K562 (cell line): ENCODE results near the gene NT5C3B. TPM values are rescaled to one million over a fixed set of nuclear protein-coding genes. Genes with fewer than 3 reads are reported as not detected.

Source experiments
- ATAC-seq: fragments of 200-7000 bp; cut with Tn5 transposase; 3 replicates; pipeline ENCODE4 v1.9.1; 2020; ENCODE audit warnings: moderate library complexity
- BruUV-seq: library from RNA; stranded (reverse); fragments of 400-500 nt; replicated peaks from 2 replicates; lab custom pipeline; 2021; lab: Mats Ljungman, UMichigan
- CTCF ChIA-PET: fragments of 300-600 bp; formaldehyde crosslinking; extraction: SDS; loops from one replicate; lab custom pipeline; 2021; ENCODE audit warnings: low intra/inter-chr PET ratio; lab: Yijun Ruan, JAX
- POLR2A ChIA-PET: fragments of 300-600, 350-650 bp; sonication (Branson Sonifier 250); formaldehyde crosslinking; extraction: SDS; loops from one replicate; lab custom pipeline; 2021; ENCODE audit warnings: antibody characterized with exemption, inconsistent platforms; lab: Yijun Ruan, JAX
- DNase-seq, 4 experiments: peaks; one replicate each; pipeline versions ENCODE4 v3.0.0 to v3.0.0-alpha.2; 2011 to 2018; ENCODE audit warnings: low spot score in 3 of 4, mixed read lengths in 3 of 4; ENCODE audit errors: extremely low read depth in 1 of 4
- FAIRE-seq: peaks from 2 replicates; lab custom pipeline; 2011; peaks lifted over from hg19 to GRCh38; lab: Jason Lieb, UNC
- H2AFZ ChIP-seq: 2 replicates; pipeline ENCODE4 v1.6.0; 2011; ENCODE audit warnings: low read depth, low read length, control low read depth, inconsistent platforms
- H3K27ac ChIP-seq: fragments of 200-600 bp; 3 replicates; pipeline ENCODE4 v1.8.0; 2011; ENCODE audit warnings: low read depth, mild to moderate bottlenecking, control low read depth, inconsistent platforms, low read length, moderate library complexity, mixed read lengths; ENCODE audit errors: extremely low read depth
- H3K27me3 ChIP-seq, 2 experiments: fragments of 300-600 bp in 1 of 2; 2 replicates in 1 of 2; 3 replicates in 1 of 2; pipeline versions ENCODE4 v1.6.0 to v1.8.0; 2011; ENCODE audit warnings: inconsistent platforms in 2 of 2, low read length in 2 of 2, mild to moderate bottlenecking in 1 of 2, mixed read lengths in 1 of 2, moderate library complexity in 1 of 2; ENCODE audit not compliant: control insufficient read depth in 2 of 2, insufficient read depth in 2 of 2
- H3K36me3 ChIP-seq: fragments of 300-600 bp; 3 replicates; pipeline ENCODE4 v1.8.0; 2011; ENCODE audit warnings: mild to moderate bottlenecking, low read length, inconsistent platforms; ENCODE audit not compliant: control insufficient read depth, insufficient read depth
- H3K4me1 ChIP-seq, 2 experiments: fragments of 200-600 bp in 1 of 2; replicated peaks in 1 of 2; 2 replicates in 1 of 2; 3 replicates in 1 of 2; pipeline versions ENCODE4 v1.5.1 to v1.8.0; 2011; ENCODE audit warnings: inconsistent platforms in 2 of 2, low read length in 2 of 2, mild to moderate bottlenecking in 1 of 2, mixed read lengths in 1 of 2, moderate library complexity in 1 of 2; ENCODE audit not compliant: control insufficient read depth in 2 of 2, insufficient read depth in 2 of 2
- H3K4me2 ChIP-seq: 2 replicates; pipeline ENCODE4 v1.6.1; 2011; ENCODE audit warnings: low read length, control low read depth, inconsistent platforms, mixed read lengths; ENCODE audit not compliant: insufficient read depth
- H3K4me3 ChIP-seq: fragments of 200-600 bp; sonication (generic), shearing (Covaris generic); 2 replicates; pipeline ENCODE4 v1.5.1; 2016; ENCODE audit warnings: control low read depth, inconsistent platforms
- H3K79me2 ChIP-seq: fragments of 200-600 bp; 3 replicates; pipeline ENCODE4 v1.8.0; 2011; ENCODE audit warnings: low read length, inconsistent platforms; ENCODE audit not compliant: control insufficient read depth, insufficient read depth
- H3K9ac ChIP-seq, 2 experiments: 2 replicates each; pipeline versions ENCODE4 v1.6.0 to v1.6.1; 2011; ENCODE audit warnings: low read depth in 2 of 2, low read length in 2 of 2, control low read depth in 1 of 2, inconsistent platforms in 1 of 2, mild to moderate bottlenecking in 1 of 2, mixed read lengths in 1 of 2; ENCODE audit not compliant: insufficient read depth in 1 of 2
- H3K9me1 ChIP-seq: one replicate; pipeline ENCODE4 v1.6.0; 2011; ENCODE audit warnings: inconsistent platforms, mild to moderate bottlenecking, low read length, moderate library complexity; ENCODE audit not compliant: control insufficient read depth, insufficient read depth
- H3K9me3 ChIP-seq: replicated peaks from 2 replicates; pipeline ENCODE4 v1.5.1; 2011; ENCODE audit warnings: low read depth, low read length, inconsistent platforms; ENCODE audit not compliant: control insufficient read depth, insufficient read depth
- H4K20me1 ChIP-seq: replicated peaks from 2 replicates; pipeline ENCODE4 v1.6.1; 2011; ENCODE audit warnings: low read length, inconsistent platforms, mixed read lengths; ENCODE audit not compliant: control insufficient read depth, insufficient read depth
- BHLHE40 ChIP-seq: IDR thresholded peaks from 2 replicates; pipeline ENCODE4 v1.6.1; 2011; ENCODE audit warnings: low read length, improper control_type of control experiment
- CEBPB ChIP-seq: fragments of 450-650 bp; IDR thresholded peaks from 2 replicates; pipeline ENCODE4 v1.6.1; 2016; ENCODE audit warnings: missing genetic modification characterization, missing compliant biosample characterization
- DACH1 ChIP-seq: fragments of 450-650 bp; IDR thresholded peaks from 2 replicates; pipeline ENCODE4 v1.6.1; 2018; ENCODE audit not compliant: partially characterized antibody
- ETV1 ChIP-seq: fragments of 450-650 bp; conservative IDR thresholded peaks from 2 replicates; pipeline ENCODE4 v1.6.1; 2016; ENCODE audit warnings: missing genetic modification characterization, control low read depth, low read depth, missing compliant biosample characterization
- FOSL1 ChIP-seq: fragments of 200-800 bp; sonication (Bioruptor generic); conservative IDR thresholded peaks from 2 replicates; pipeline ENCODE4 v1.6.1; 2016; ENCODE audit warnings: missing genetic modification characterization, missing compliant biosample characterization
- HNRNPUL1 ChIP-seq: fragments of 200-400 bp; formaldehyde crosslinking; IDR thresholded peaks from 2 replicates; pipeline ENCODE4 v1.6.1; 2017; ENCODE audit warnings: low read length
- KLF16 ChIP-seq: IDR thresholded peaks from 2 replicates; pipeline ENCODE4 v1.6.1; 2016; ENCODE audit warnings: antibody characterized with exemption
- MYNN ChIP-seq, 2 experiments: sonication (generic); formaldehyde crosslinking in 1 of 2; IDR thresholded peaks; 2 replicates each; pipeline versions ENCODE4 v1.5.0 to v1.6.1; 2016 to 2020; ENCODE audit warnings: antibody characterized with exemption in 1 of 2, missing genetic modification reagents in 1 of 2
- PHB ChIP-seq: fragments of 250-450 bp; sonication (Bioruptor Pico); IDR thresholded peaks from 2 replicates; pipeline ENCODE4 v1.5.0; 2021
- PHB2 ChIP-seq: fragments of 450-650 bp; IDR thresholded peaks from 2 replicates; pipeline ENCODE4 v1.6.1; 2017; ENCODE audit warnings: low read depth
- PREB ChIP-seq: sonication (generic); formaldehyde crosslinking; IDR thresholded peaks from 2 replicates; pipeline ENCODE4 v1.8.1; 2023; ENCODE audit warnings: mild to moderate bottlenecking, missing genetic modification reagents
- PTTG1 ChIP-seq: fragments of 450-650 bp; IDR thresholded peaks from 2 replicates; pipeline ENCODE4 v1.6.1; 2016; ENCODE audit warnings: low read depth, mild to moderate bottlenecking, missing genetic modification characterization, missing compliant biosample characterization
- RAD21 ChIP-seq, 2 experiments: fragments of 250-450 bp in 1 of 2; fragments of 450-650 bp in 1 of 2; sonication (Bioruptor Pico) in 1 of 2; formaldehyde crosslinking in 1 of 2; IDR thresholded peaks in 1 of 2; conservative IDR thresholded peaks in 1 of 2; 2 replicates each; pipeline versions ENCODE4 v1.4.0 to v1.8.0; 2020 to 2022; ENCODE audit warnings: mild to moderate bottlenecking in 2 of 2, moderate library complexity in 1 of 2
- RBM25 ChIP-seq: fragments of 200-400 bp; formaldehyde crosslinking; IDR thresholded peaks from 2 replicates; pipeline ENCODE4 v1.6.1; 2018; ENCODE audit warnings: low read length, low read depth, moderate library complexity; ENCODE audit not compliant: severe bottlenecking
- RHOXF2B ChIP-seq: fragments of 250-450 bp; sonication (Bioruptor Pico); conservative IDR thresholded peaks from 2 replicates; pipeline ENCODE4 v1.5.1; 2021
- SETDB1 ChIP-seq: IDR thresholded peaks from one replicate; pipeline ENCODE4 v1.6.1; 2012; ENCODE audit warnings: low read length, control low read depth, inconsistent platforms
- SMC3 ChIP-seq: conservative IDR thresholded peaks from 2 replicates; pipeline ENCODE4 v1.6.1; 2011; ENCODE audit warnings: low read depth, low read length, improper control_type of control experiment; ENCODE audit not compliant: insufficient read depth
- VEZF1 ChIP-seq: fragments of 200-800 bp; sonication (Bioruptor generic); IDR thresholded peaks from 2 replicates; pipeline ENCODE4 v1.6.1; 2017; ENCODE audit warnings: missing genetic modification characterization, missing compliant biosample characterization
- ZC3H11A ChIP-seq: IDR thresholded peaks from 2 replicates; pipeline ENCODE4 v1.6.1; 2012; ENCODE audit warnings: low read depth, low read length, improper control_type of control experiment
- ZNF354B ChIP-seq: fragments of 250-450 bp; sonication (Bioruptor Pico); IDR thresholded peaks from 2 replicates; pipeline ENCODE4 v1.4.0; 2020
- ZNF444 ChIP-seq: fragments of 250-450 bp; sonication (Bioruptor Pico); IDR thresholded peaks from 2 replicates; pipeline ENCODE4 v1.4.0; 2020; ENCODE audit warnings: mild to moderate bottlenecking, moderate library complexity
- WGBS: fragments of 100-300 bp; shearing (Covaris generic); methylation state at CpG from one replicate; pipeline ENCODE4 v1.1.6; 2016; ENCODE audit warnings: low coverage, mixed read lengths; ENCODE audit not compliant: insufficient coverage; ENCODE audit errors: missing lambda C conversion rate; 5-methylcytosine and 5-hydroxymethylcytosine counted together
- in situ Hi-C: fragments of 300-500 bp; cut with MboI; formaldehyde crosslinking; loops from 4 replicates; pipeline ENCODE4 v1.15.0; 2018; ENCODE audit warnings: inconsistent platforms, mixed read lengths
- intact Hi-C: fragments of 100-400 bp; cut with micrococcal nuclease; formaldehyde crosslinking; loops from 2 replicates; pipeline ENCODE4 v1.14.2; 2022
- polyA plus RNA-seq, 8 experiments: library from polyadenylated mRNA; depleted of rRNA in 4 of 8; stranded (reverse) in 5 of 8; unstranded in 3 of 8; fragments of >200 nt; fragmentation: Nextera tagmentation in 2 of 8; fragmentation: Illumina TruSeq in 1 of 8; extraction: Ambion mirVana in 2 of 8; extraction: Trizol in 1 of 8; gene quantifications; 2 replicates each; pipeline versions ENCODE4 v1.2.1 to v1.2.3, GENCODE V29; 2011 to 2014; ENCODE audit warnings: inconsistent platforms in 1 of 8, missing spikeins in 1 of 8
- total RNA-seq, 7 experiments: library from RNA; depleted of rRNA in 6 of 7; stranded (reverse); fragments of >200 nt in 6 of 7; fragmentation: Illumina TruSeq in 2 of 7; extraction: Trizol in 2 of 7; gene quantifications; 2 replicates each; pipeline versions ENCODE4 v1.2.1 to v1.2.3, GENCODE V29; 2011 to 2021; ENCODE audit warnings: low replicate concordance in 1 of 7

The NT5C3B gene
- total and polyA plus RNA-seq, 9 of the 15 experiments (the other 6 are each of a cell fraction or from before 2014, with no cell fraction given), result 2.0 to 166 (median 85.0) TPM

- Histone ChIP-seq H2AFZ (no peak overlapping the region), H3K27ac (no peak overlapping the region), H3K4me3 (no peak overlapping the region), H3K9me3 (no peaks in the 10 kb centered on the region), H3K9me1 (no peaks in the 10 kb centered on the region), H3K4me2 (no peak overlapping the region), H3K36me3 (peaks cover 89% of the 10 kb centered on the region), H3K27me3 (no peaks in the 10 kb centered on the region), H3K4me1 (no peaks in the 10 kb centered on the region), H3K79me2 (no peaks in the 10 kb centered on the region; the same call in 2 of the 3 replicates), H4K20me1 (no peaks in the 10 kb centered on the region), H3K9ac (peak overlapping the region in 1 of 2 experiments; percentile 18; a peak in 1 of 4 replicates)
- ChIA-PET CTCF (interaction anchor here (0.8 to 2.5 kb wide), 4 partner anchors 147 to 237 kb away, joined by 3 to 21 read pairs (median 4); no protein-coding TSS in a partner anchor), POLR2A (no interaction called here)
- ATAC-seq (peak; percentile 61), DNase-seq (peak in 3 of 4 experiments; percentile 30 to 38 (median 36)), FAIRE-seq (no peak)
- in situ Hi-C loops (no loop called here), intact Hi-C loops (loop anchor here (5.0 to 10.0 kb wide), 2 partner anchors 81 to 148 kb away; no protein-coding TSS in a partner anchor)
- BruUV-seq, result no TSS peak
- WGBS, result 85% methylated on average over 6 of the region's 6 CpGs
- TF ChIP-seq KLF16 (no peak), SMC3 (peak; percentile 40; the same call in 1 of the 2 replicates), RBM25 (no peak), CEBPB (tag) (no peak), MYNN (IDR thresholded peaks at IDR 0.05) (no peak), MYNN (CRISPR knock-in tag; IDR thresholded peaks at IDR 0.05) (no peak), VEZF1 (peak; percentile 13; the same call in 1 of the 2 replicates), HNRNPUL1 (no peak), RHOXF2B (CRISPR knock-in tag) (no peak), PREB (no peak), PHB (CRISPR knock-in tag) (no peak), FOSL1 (tag) (no peak), ZC3H11A (no peak), ZNF444 (no peak), ETV1 (tag) (no peak), BHLHE40 (no peak), SETDB1 (no peak), PHB2 (no peak), DACH1 (no peak), PTTG1 (no peak), RAD21 (CRISPR knock-in tag; conservative IDR thresholded peaks at IDR 0.05 in 1 of 2, IDR thresholded peaks at IDR 0.05 in 1 of 2) (peak; percentile 28 to 58), ZNF354B (CRISPR knock-in tag) (no peak)
Measured at GRCh38 chr17:41885733-41886132, 49.7 kb upstream of the NT5C3B start.
